ENCODE results near the gene THOC5.

DNA sequence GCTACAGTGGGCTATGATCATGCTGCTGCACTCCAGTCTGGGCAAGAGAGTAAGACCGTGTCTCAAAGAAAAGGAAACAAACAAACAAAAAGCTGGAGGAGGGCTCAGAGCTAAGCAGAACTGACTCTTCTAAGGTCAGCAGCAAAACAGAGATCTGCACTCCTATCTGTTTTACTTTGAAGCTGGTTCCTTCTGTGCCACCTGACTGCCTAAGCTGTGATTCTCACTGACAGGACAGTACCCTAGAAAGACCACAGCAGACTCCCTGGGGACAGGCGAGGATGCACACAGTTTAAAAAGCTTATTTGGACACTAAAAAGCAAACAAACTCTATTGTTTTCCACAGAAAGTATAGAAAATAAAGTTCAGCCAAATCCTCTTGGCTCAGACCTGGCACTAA lies 43.0 kb downstream of the THOC5 start:
- TF ChIP-seq, protein P1, sequence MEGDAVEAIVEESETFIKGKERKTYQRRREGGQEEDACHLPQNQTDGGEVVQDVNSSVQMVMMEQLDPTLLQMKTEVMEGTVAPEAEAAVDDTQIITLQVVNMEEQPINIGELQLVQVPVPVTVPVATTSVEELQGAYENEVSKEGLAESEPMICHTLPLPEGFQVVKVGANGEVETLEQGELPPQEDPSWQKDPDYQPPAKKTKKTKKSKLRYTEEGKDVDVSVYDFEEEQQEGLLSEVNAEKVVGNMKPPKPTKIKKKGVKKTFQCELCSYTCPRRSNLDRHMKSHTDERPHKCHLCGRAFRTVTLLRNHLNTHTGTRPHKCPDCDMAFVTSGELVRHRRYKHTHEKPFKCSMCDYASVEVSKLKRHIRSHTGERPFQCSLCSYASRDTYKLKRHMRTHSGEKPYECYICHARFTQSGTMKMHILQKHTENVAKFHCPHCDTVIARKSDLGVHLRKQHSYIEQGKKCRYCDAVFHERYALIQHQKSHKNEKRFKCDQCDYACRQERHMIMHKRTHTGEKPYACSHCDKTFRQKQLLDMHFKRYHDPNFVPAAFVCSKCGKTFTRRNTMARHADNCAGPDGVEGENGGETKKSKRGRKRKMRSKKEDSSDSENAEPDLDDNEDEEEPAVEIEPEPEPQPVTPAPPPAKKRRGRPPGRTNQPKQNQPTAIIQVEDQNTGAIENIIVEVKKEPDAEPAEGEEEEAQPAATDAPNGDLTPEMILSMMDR (IDR thresholded peaks at IDR 0.05; ENCODE audit: insufficient read depth, low read length, poor library complexity, severe bottlenecking), result no peak
- no peak for TF ChIP-seq EZH2phosphoT487 (conservative IDR thresholded peaks at IDR 0.05; ENCODE audit: low read length)
